HFF-Myc (cell line): ENCODE measurements around the gene PLXNA4.

Experiments
- DNase-seq: peaks from one replicate; pipeline ENCODE4 v3.0.0-alpha.2; 2011; ENCODE audit warnings: low read depth; ENCODE audit errors: extremely low read depth
- H3K4me3 ChIP-seq: replicated peaks from 2 replicates; pipeline ENCODE4 v1.5.1; 2011; ENCODE audit warnings: low read depth, mild to moderate bottlenecking, control low read depth, low read length
- TF ChIP-seq, protein P1 (sequence below): IDR thresholded peaks from 2 replicates; pipeline ENCODE4 v1.5.1; 2012; ENCODE audit warnings: mild to moderate bottlenecking, low read depth, low read length, control low read depth; ENCODE audit errors: missing control alignments

The PLXNA4 gene

GRCh38 chr7:132348341-132348740 lies 227.9 kb downstream of the PLXNA4 start:
- H3K4me3 ChIP-seq, result no peak overlapping the region
- DNase-seq, result no peak

GRCh38 chr7:132347858-132348257 lies 228.4 kb downstream of the PLXNA4 start:
- no peak for DNase-seq
- TF ChIP-seq, protein P1, sequence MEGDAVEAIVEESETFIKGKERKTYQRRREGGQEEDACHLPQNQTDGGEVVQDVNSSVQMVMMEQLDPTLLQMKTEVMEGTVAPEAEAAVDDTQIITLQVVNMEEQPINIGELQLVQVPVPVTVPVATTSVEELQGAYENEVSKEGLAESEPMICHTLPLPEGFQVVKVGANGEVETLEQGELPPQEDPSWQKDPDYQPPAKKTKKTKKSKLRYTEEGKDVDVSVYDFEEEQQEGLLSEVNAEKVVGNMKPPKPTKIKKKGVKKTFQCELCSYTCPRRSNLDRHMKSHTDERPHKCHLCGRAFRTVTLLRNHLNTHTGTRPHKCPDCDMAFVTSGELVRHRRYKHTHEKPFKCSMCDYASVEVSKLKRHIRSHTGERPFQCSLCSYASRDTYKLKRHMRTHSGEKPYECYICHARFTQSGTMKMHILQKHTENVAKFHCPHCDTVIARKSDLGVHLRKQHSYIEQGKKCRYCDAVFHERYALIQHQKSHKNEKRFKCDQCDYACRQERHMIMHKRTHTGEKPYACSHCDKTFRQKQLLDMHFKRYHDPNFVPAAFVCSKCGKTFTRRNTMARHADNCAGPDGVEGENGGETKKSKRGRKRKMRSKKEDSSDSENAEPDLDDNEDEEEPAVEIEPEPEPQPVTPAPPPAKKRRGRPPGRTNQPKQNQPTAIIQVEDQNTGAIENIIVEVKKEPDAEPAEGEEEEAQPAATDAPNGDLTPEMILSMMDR, result no peak
- no peak overlapping the region for H3K4me3 ChIP-seq

More at GRCh38 chr7:132348341-132348740, 227.9 kb downstream of the PLXNA4 start:
- TF ChIP-seq, protein P1, result no peak

DNA sequence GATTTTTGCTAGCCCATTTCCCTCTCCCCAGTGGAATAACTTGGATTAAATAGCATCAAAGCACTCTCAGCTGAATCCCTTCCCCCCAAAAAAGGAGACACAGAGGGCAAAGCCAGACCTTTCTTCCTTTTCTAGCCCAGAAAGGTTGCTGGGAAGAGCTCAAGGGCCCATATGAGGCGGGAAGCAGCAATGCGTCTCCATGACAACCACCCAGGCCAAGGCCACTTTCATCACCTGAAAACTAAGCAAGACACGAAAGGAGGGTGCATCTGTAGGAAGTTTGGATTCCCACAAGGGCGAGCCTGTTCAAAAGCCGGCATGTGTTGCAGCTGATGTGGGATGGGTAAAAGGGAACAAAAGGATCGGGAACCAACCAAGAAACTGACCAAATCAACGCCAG lies 229.1 kb downstream of the PLXNA4 start:
- TF ChIP-seq, protein P1, result no peak
- no peak for DNase-seq
- no peak overlapping the region for H3K4me3 ChIP-seq

GRCh38 chr7:132345543-132346129 lies 230.6 kb downstream of the PLXNA4 start:
- DNase-seq, result no peak
- no peak overlapping the region for H3K4me3 ChIP-seq
- TF ChIP-seq, protein P1, result no peak

- TF ChIP-seq, protein P1, result no peak
- H3K4me3 ChIP-seq, result no peak overlapping the region
- DNase-seq, result no peak
Observed at GRCh38 chr7:132345030-132345429, 231.2 kb downstream of the PLXNA4 start.

GRCh38 chr7:132343199-132343598 lies 233.1 kb downstream of the PLXNA4 start:
- DNase-seq, result no peak
- TF ChIP-seq, protein P1, result no peak
- no peak overlapping the region for H3K4me3 ChIP-seq
